ENCODE results near the gene GPC1.

Gene GPC1

DNA sequence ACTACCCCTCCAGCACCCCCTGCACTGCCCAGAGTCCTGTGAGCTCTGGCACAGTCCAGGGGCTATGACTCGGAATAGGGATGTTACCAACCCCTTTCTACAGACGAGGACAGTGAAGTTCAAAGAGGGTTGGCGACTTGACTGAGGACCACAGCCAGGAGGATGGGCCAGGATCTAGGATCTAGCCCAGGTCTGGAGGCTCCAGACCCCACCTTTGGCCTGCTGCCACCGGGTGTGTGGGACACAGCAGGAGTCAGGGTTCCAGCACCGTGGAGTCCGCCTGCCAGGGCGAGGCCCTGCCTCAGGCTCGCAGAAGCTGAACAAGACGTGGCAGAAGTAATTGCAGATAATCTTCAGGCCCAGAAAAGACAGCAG is 37.9 kb upstream of the GPC1 start:
- no peaks in the 10 kb centered on the region for H3K27me3 ChIP-seq (ENCODE audit: control insufficient read depth, insufficient read depth, low read length, poor library complexity, severe bottlenecking)
- H3K4me3 ChIP-seq (ENCODE audit: insufficient read depth, low read depth, low read length), result no peak overlapping the region
- H3K9me3 ChIP-seq (ENCODE audit: control insufficient read depth, low read length), result no peaks in the 10 kb centered on the region
- 91 to 93% methylated on average over 9 of the region's 9 CpGs for WGBS, 2 experiments
- no peaks in the 10 kb centered on the region for H3K36me3 ChIP-seq (ENCODE audit: control insufficient read depth, insufficient read depth, low read length)
- peaks cover 5% of the 10 kb centered on the region for H3K4me1 ChIP-seq (ENCODE audit: control insufficient read depth, insufficient read depth, low read length)
- no peak overlapping the region for H3K27ac ChIP-seq (ENCODE audit: insufficient read depth, low read depth, low read length, poor library complexity, severe bottlenecking)

DNA sequence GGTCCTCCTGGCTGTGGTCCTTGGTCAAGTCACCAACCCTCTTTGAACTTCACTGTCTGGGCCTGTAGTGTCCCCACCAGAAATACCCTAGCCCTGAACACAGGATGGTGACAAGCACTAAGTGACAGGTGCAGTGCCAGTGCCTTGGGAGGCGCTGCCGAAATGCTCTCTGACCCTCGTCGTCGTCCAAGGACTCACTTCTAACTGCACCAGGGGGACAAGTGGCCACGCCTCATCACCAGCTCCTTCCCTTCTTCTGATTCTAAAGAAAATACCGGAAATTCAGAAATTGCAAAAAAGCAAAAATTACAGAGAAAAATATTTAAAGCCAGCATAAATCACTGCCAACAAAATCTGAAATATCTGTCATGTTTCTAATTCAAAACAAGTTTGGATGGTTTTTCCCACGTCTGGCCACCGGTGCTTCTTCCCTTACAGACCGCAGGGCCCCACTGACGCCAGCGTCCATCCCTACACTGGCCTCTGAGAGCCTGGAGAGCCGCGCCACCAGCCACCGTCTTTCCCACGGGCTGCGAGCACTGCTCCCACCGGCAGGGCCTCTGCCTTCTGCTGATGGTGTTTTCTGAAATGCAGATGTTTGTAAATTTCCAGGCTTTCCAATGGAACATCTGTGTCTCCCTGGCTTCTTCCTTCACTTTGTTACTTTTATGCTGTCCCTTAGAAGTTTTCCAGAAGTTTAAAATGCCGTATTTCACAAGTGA is 37.4 kb upstream of the GPC1 start:
- H3K4me3 ChIP-seq (ENCODE audit: insufficient read depth, low read depth, low read length), result no peak overlapping the region
- no peaks in the 10 kb centered on the region for H3K9me3 ChIP-seq (ENCODE audit: control insufficient read depth, low read length)
- H3K27ac ChIP-seq (ENCODE audit: insufficient read depth, low read depth, low read length, poor library complexity, severe bottlenecking), result no peak overlapping the region
- H3K36me3 ChIP-seq (ENCODE audit: control insufficient read depth, insufficient read depth, low read length), result no peaks in the 10 kb centered on the region
- H3K27me3 ChIP-seq (ENCODE audit: control insufficient read depth, insufficient read depth, low read length, poor library complexity, severe bottlenecking), result no peaks in the 10 kb centered on the region
- H3K4me1 ChIP-seq (ENCODE audit: control insufficient read depth, insufficient read depth, low read length), result peaks cover 5% of the 10 kb centered on the region
- 85% methylated on average over 19 of the region's 19 CpGs for WGBS, 2 experiments

DNA sequence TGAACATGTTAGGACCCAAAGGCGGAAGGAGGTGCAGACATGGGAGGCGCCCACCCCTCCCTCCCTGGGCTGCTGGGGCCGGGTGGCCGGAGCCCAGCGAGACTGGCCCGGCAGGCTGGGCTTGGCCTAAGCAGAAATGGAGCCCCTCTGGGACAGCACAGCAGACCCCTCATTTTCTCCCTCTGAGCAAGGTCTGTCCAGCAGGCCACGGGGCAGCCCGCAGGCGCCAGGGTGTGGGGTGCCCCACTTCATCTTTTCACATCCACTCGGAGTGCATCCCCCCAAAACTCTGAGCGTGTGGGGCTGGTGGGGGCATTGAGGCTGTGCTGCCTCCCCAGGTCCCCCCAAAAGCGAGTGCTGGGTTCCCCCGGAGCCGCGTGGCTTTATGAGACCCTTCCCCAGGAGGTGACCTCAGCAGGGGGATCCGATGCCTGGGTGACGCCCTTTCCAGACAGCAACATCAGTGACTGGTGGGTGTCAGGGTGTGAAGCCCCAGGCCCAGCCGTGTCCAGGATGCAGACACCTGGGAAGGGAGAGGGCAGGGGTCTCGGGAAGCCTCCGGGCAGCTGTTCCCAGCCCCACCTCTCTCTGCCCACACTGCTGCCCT is 36.7 kb upstream of the GPC1 start:
- 93 to 96% methylated on average over 20 of the region's 20 CpGs for WGBS, 2 experiments
- Histone ChIP-seq H3K4me3 (ENCODE audit: insufficient read depth, low read depth, low read length) (no peak overlapping the region), H3K27ac (ENCODE audit: insufficient read depth, low read depth, low read length, poor library complexity, severe bottlenecking) (no peak overlapping the region), H3K4me1 (ENCODE audit: control insufficient read depth, insufficient read depth, low read length) (peaks cover 5% of the 10 kb centered on the region), H3K27me3 (ENCODE audit: control insufficient read depth, insufficient read depth, low read length, poor library complexity, severe bottlenecking) (no peaks in the 10 kb centered on the region), H3K9me3 (ENCODE audit: control insufficient read depth, low read length) (no peaks in the 10 kb centered on the region), H3K36me3 (ENCODE audit: control insufficient read depth, insufficient read depth, low read length) (no peaks in the 10 kb centered on the region)

DNA sequence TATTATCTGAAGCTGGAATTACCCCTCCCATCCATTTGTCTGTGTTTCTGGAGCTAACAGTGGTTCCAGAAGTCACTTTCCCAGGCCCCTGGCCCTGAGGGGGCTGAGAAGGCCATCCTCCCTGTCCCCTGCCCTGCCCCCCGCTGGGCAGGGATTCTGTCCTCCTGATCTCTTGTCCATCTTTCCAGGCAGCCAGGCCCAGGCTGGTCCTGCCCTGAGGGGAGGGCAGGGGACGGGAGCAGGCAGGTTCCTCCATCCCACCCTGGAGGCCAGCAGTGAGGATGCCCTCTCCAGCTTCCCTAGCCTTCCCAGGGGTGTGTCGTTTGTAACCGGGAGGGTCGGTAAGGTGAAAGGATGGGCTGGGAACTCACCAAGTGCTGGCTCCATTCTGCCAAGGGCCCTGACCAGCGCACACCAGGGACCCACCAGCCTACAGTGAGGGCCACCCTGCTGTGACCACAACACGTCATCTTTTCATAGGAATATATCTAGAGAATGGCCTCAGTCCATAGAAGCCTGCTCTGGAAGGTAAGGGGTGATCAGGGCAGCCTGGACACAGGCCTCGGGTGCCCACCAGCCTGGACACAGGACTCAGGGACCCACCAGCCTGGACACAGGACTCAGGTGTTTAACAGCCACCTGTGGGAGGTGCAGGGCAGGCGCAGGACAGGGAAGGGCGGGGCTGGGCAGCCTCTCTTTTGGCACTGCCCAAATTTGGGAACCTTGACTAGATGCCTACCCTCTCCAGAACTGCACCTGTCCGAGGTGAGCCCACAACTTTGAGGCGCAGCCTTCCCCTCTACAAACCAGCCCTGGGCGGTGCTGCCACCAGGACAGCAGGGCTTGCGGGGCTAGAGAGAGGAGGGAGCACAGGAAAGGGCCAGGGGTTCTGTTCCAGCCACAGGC is 35.8 kb upstream of the GPC1 start:
- Histone ChIP-seq H3K4me1 (ENCODE audit: control insufficient read depth, insufficient read depth, low read length) (peaks cover 5% of the 10 kb centered on the region), H3K27ac (ENCODE audit: insufficient read depth, low read depth, low read length, poor library complexity, severe bottlenecking) (no peak overlapping the region), H3K27me3 (ENCODE audit: control insufficient read depth, insufficient read depth, low read length, poor library complexity, severe bottlenecking) (no peaks in the 10 kb centered on the region), H3K4me3 (ENCODE audit: insufficient read depth, low read depth, low read length) (no peak overlapping the region), H3K9me3 (ENCODE audit: control insufficient read depth, low read length) (no peaks in the 10 kb centered on the region), H3K36me3 (ENCODE audit: control insufficient read depth, insufficient read depth, low read length) (no peaks in the 10 kb centered on the region)
- WGBS, 2 experiments, result 93 to 95% methylated on average over 14 of the region's 14 CpGs

DNA sequence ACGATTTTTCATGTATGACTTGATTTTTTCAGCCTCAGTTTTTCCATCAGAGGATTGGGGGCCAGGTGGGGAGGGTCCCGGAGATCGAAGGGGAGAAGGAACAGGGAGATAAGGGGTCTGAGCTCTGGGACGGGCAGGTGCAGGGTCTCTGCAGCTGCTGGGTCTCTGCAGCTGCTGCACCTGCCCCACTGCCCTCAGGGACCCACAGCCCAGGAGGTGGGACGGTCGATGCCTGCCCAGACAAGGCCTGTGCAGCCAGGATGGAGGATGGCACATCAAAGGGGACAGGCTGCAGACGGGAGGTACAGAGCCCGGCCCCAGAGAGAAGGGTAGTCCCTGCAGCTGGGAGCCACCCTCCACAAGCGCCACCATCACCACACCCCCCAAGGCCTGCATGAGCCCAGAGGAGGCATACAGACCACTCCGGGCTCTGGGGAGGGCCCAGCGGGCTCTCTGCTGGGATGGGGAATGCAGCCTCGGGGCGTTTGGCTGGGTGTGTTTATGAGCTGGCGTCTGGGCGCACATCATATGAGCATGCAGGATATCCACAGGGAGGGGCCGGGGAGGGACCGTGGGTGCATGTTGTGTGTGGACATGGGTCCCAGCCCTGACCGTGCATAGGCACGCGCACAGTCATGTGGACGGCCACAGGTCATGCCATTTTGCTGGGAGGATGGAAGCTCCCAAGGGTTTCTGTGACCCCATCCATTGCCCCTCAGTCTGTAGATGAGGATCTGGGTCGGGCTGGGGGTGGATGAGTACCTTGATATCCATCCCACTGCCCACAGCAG is 34.9 kb upstream of the GPC1 start:
- H3K4me1 ChIP-seq (ENCODE audit: control insufficient read depth, insufficient read depth, low read length), result peaks cover 5% of the 10 kb centered on the region

DNA sequence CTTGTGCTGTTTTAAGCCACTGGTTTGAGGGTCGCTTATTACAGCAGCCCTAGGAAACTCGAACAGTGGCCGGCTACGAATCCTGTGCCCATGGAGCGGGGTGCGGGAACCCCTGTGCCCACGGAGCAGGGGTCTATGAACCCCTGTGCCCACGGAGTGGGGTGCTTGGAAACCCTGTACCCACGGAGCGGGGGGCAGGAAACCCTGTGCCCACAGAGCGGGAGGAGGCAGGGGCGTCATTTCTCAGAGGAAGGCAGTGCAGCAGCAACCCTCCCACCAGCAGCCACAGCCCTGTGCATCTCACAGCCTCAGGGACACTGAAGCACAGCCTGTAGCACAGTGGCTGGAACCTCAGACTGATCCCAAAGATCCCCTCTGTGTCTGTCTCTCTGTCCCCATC is 34.2 kb upstream of the GPC1 start:
- H3K9me3 ChIP-seq (ENCODE audit: control insufficient read depth, low read length), result no peaks in the 10 kb centered on the region
- 93 to 94% methylated on average over 12 of the region's 12 CpGs for WGBS, 2 experiments
- no peaks in the 10 kb centered on the region for H3K36me3 ChIP-seq (ENCODE audit: control insufficient read depth, insufficient read depth, low read length)
- H3K27me3 ChIP-seq (ENCODE audit: control insufficient read depth, insufficient read depth, low read length, poor library complexity, severe bottlenecking), result no peaks in the 10 kb centered on the region
- H3K4me1 ChIP-seq (ENCODE audit: control insufficient read depth, insufficient read depth, low read length), result peaks cover 5% of the 10 kb centered on the region
- no peak overlapping the region for H3K4me3 ChIP-seq (ENCODE audit: insufficient read depth, low read depth, low read length)
- no peak overlapping the region for H3K27ac ChIP-seq (ENCODE audit: insufficient read depth, low read depth, low read length, poor library complexity, severe bottlenecking)

More for the DNA sequence above, 34.9 kb upstream of the GPC1 start:
- Histone ChIP-seq H3K27ac (ENCODE audit: insufficient read depth, low read depth, low read length, poor library complexity, severe bottlenecking) (no peak overlapping the region), H3K4me3 (ENCODE audit: insufficient read depth, low read depth, low read length) (no peak overlapping the region), H3K27me3 (ENCODE audit: control insufficient read depth, insufficient read depth, low read length, poor library complexity, severe bottlenecking) (no peaks in the 10 kb centered on the region), H3K9me3 (ENCODE audit: control insufficient read depth, low read length) (no peaks in the 10 kb centered on the region), H3K36me3 (ENCODE audit: control insufficient read depth, insufficient read depth, low read length) (no peaks in the 10 kb centered on the region)
- WGBS, 2 experiments, result 88 to 90% methylated on average over 22 of the region's 22 CpGs

DNA sequence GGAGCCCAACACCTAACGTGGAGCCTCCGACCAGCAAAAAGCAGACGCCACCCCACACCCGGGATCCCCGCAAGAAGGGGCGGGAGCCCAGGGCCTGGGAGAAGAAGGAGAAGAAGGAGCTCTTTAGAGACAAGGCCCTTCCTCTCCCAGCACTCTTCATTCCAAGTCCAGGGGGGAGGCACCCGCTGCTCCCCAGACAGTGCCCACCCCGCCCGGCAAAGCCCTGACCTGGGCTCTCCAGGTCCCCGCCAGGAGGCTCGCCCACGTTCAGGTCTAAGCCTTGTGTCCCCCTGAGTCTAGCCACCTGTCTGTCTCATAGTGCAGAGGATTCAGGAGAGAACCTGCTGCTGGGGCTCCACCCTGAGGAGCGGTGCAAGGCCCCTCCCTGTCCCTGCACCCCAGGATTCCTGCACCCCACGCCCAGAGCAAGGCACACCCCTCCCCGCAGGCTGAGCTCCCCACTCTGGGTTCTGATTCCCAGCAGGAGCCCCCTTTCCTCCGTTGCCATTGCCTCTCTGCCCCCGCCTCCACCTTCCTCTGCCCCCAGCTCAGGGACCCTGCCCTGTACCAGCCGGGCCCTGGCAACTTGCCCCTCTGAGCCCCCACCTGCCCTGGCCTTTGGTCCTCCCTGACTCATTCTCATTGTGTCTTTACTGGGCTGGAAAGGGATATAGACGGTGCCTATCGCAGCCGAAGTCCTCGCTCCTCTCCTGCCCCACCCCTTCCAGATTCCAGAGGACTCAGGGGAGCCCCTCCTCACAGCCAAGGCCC is 33.5 kb upstream of the GPC1 start:
- Histone ChIP-seq H3K9me3 (ENCODE audit: control insufficient read depth, low read length) (no peaks in the 10 kb centered on the region), H3K27me3 (ENCODE audit: control insufficient read depth, insufficient read depth, low read length, poor library complexity, severe bottlenecking) (no peaks in the 10 kb centered on the region), H3K36me3 (ENCODE audit: control insufficient read depth, insufficient read depth, low read length) (no peaks in the 10 kb centered on the region), H3K4me1 (ENCODE audit: control insufficient read depth, insufficient read depth, low read length) (peaks cover 5% of the 10 kb centered on the region), H3K27ac (ENCODE audit: insufficient read depth, low read depth, low read length, poor library complexity, severe bottlenecking) (no peak overlapping the region), H3K4me3 (ENCODE audit: insufficient read depth, low read depth, low read length) (no peak overlapping the region)
- 81 to 85% methylated on average over 21 to 22 of the region's 22 CpGs for WGBS, 2 experiments

DNA sequence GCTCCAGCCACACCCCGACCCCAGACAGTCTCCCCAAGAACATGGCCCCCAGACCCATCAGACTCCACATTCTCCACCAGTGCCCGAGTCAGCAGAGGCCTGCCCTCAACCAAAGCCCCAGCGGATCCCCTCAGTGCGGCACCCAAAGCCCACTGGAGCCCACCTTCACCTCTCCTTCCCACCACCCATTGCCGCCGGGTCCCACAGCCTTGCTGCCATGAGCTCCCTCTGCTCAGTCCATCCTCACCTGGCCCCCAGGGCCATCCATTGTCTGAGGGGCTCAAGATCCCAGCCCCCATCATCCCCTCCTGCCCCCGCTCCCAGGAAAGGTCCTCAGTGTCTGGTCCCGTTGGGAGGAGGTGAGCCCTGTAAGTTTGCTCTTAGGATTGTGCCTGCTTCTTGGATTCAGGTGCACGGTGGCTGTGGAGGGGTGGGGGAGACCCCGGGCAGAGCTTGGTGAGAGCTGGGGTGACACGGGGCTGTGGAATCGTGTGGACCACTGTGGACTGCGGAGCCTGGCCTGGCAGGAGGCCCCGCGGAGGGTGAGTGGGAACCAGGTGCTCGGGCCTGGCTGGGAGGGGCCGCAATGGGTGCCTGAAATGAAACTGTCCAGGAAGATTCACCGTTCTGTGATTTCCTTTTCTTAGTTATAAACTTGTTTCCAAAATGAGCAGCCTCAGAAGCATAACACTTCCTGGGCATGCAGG is 32.7 kb upstream of the GPC1 start:
- H3K27ac ChIP-seq (ENCODE audit: insufficient read depth, low read depth, low read length, poor library complexity, severe bottlenecking), result no peak overlapping the region
- no peaks in the 10 kb centered on the region for H3K9me3 ChIP-seq (ENCODE audit: control insufficient read depth, low read length)
- WGBS, 2 experiments, result 87 to 92% methylated on average over 18 of the region's 18 CpGs
- no peaks in the 10 kb centered on the region for H3K36me3 ChIP-seq (ENCODE audit: control insufficient read depth, insufficient read depth, low read length)
- no peaks in the 10 kb centered on the region for H3K27me3 ChIP-seq (ENCODE audit: control insufficient read depth, insufficient read depth, low read length, poor library complexity, severe bottlenecking)
- no peak overlapping the region for H3K4me3 ChIP-seq (ENCODE audit: insufficient read depth, low read depth, low read length)
- H3K4me1 ChIP-seq (ENCODE audit: control insufficient read depth, insufficient read depth, low read length), result peaks cover 5% of the 10 kb centered on the region
